Measurements from ENCODE around the gene TRERF1. TPM values are rescaled to one million over a fixed set of nuclear protein-coding genes. Genes with fewer than 3 reads are reported as not detected.
A peak's percentile ranks its signal among the peaks of the same experiment; 100 is the strongest.

The TRERF1 gene
- total RNA-seq, 4 donors from 2014 or later: 1.6 to 4.1 (median 2.6) TPM

- intact Hi-C loops (cut with DNase I): no loop called here
Observed at GRCh38 chr6:42368181-42368580, 83.5 kb downstream of the TRERF1 start.

DNA sequence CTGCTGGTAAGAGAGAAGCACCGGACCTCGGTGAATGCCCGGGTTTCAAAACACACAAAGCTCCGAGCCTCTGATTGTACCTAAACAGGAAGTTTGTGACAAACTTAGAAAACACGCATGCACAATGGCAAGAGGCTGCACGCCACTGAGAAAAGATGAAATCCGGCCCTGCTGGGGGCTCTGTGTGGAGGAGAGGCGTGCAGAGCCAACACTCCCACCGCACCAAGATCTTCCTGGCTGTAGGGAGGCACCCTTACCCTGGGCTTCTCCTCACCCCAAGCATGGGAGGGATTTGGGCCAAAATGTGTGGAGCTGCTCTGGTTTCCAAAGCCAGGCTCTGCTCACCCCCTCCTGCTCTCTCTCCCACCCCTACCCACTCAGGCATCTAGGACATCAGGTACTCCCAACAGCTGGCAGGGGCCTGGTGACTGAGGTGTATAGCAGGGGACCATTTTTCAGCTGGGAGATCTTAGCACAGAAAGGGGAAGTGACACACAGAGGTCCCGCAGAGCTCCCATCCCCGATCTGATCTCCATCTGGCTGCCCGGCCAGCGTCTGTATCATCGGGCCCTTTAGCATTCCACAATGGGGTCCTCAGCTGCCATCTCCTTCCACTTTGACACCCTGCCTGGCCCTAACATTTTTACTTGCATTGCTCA is 84.2 kb downstream of the TRERF1 start:
- no peaks in the 10 kb centered on the region for H3K36me3 ChIP-seq
- peaks cover 40 to 59% of the 10 kb centered on the region in 2 donors for H3K4me1 ChIP-seq
- H3K4me3 ChIP-seq (replicated peaks in 1 of 3): no peak overlapping the region
- WGBS, 2 donors: 81 to 82% methylated on average over 12 of the region's 14 CpGs
- no peak overlapping the region for H3K27ac ChIP-seq
- H3K9me3 ChIP-seq: no peaks in the 10 kb centered on the region
- intact Hi-C loops (cut with DNase I): no loop called here
- DNase-seq: no peak
- no peak for TF ChIP-seq POLR2A (IDR thresholded peaks at IDR 0.05)
- TF ChIP-seq, protein P1, sequence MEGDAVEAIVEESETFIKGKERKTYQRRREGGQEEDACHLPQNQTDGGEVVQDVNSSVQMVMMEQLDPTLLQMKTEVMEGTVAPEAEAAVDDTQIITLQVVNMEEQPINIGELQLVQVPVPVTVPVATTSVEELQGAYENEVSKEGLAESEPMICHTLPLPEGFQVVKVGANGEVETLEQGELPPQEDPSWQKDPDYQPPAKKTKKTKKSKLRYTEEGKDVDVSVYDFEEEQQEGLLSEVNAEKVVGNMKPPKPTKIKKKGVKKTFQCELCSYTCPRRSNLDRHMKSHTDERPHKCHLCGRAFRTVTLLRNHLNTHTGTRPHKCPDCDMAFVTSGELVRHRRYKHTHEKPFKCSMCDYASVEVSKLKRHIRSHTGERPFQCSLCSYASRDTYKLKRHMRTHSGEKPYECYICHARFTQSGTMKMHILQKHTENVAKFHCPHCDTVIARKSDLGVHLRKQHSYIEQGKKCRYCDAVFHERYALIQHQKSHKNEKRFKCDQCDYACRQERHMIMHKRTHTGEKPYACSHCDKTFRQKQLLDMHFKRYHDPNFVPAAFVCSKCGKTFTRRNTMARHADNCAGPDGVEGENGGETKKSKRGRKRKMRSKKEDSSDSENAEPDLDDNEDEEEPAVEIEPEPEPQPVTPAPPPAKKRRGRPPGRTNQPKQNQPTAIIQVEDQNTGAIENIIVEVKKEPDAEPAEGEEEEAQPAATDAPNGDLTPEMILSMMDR (IDR thresholded peaks at IDR 0.05): no peak
- no peaks in the 10 kb centered on the region for H3K27me3 ChIP-seq

More at GRCh38 chr6:42368181-42368580, 83.5 kb downstream of the TRERF1 start:
- Histone ChIP-seq H3K4me3 (replicated peaks in 1 of 3) (no peak overlapping the region), H3K27me3 (no peaks in the 10 kb centered on the region), H3K36me3 (no peaks in the 10 kb centered on the region), H3K27ac (no peak overlapping the region), H3K9me3 (no peaks in the 10 kb centered on the region), H3K4me1 (peaks cover 37 to 56% of the 10 kb centered on the region in 2 donors)
- TF ChIP-seq, protein P1 (IDR thresholded peaks at IDR 0.05): no peak
- no peak for TF ChIP-seq POLR2A (IDR thresholded peaks at IDR 0.05)
- 80 to 93% methylated on average over 7 of the region's 7 CpGs for WGBS, 2 donors
- no peak for DNase-seq

- H3K27me3 ChIP-seq: no peaks in the 10 kb centered on the region
- no peak overlapping the region for H3K4me3 ChIP-seq (replicated peaks in 1 of 3)
- TF ChIP-seq, protein P1 (IDR thresholded peaks at IDR 0.05): no peak
- no peak for TF ChIP-seq POLR2A (IDR thresholded peaks at IDR 0.05)
- H3K27ac ChIP-seq: no peak overlapping the region
- no peaks in the 10 kb centered on the region for H3K36me3 ChIP-seq
- peaks cover 40 to 59% of the 10 kb centered on the region in 2 donors for H3K4me1 ChIP-seq
- WGBS, 2 donors: 88 to 94% methylated on average over 3 of the region's 3 CpGs
- intact Hi-C loops (cut with DNase I): no loop called here
- no peak for DNase-seq
- H3K9me3 ChIP-seq: no peaks in the 10 kb centered on the region
Observed at GRCh38 chr6:42366999-42367352, 84.8 kb downstream of the TRERF1 start.

DNA sequence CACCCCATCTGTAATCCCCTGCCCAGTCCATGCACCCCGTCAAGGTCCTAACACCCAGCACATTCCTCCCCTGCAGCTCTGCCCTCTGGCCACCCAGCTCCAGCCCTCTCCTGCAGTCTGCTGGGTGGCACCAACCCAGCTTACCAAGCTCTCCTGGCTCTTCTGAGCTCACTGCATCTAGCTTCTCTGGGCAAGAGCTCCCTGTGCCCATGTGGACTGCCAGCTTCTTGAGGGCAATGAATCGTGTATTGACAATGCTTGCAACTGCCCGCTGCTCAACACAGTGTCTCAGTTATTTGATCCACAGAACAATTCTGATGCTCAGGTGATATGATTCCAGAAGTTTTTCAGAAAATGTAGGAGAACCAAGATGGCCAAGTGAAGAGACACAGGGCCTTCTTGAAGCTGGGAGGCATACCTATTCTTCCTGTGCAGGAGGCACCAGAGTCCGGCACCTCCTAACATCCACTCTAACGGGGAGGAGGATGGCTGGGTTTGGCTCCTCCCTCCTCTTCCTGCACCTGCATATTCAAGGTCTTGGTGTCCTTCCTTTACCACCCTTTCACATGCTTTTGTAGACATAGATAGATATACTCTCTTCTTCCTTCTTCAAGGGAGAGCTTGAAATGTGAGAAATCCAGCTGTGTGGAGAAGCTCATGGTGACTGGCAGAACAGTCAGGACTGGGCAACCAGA is 85.6 kb downstream of the TRERF1 start:
- no peak overlapping the region for H3K4me3 ChIP-seq (replicated peaks in 1 of 3)
- H3K27ac ChIP-seq: no peak overlapping the region
- WGBS, 2 donors: 70% methylated on average over 5 of the region's 5 CpGs
- H3K9me3 ChIP-seq: no peaks in the 10 kb centered on the region
- TF ChIP-seq POLR2A (IDR thresholded peaks at IDR 0.05): no peak
- TF ChIP-seq, protein P1 (IDR thresholded peaks at IDR 0.05): no peak
- no peaks in the 10 kb centered on the region for H3K36me3 ChIP-seq
- H3K27me3 ChIP-seq: no peaks in the 10 kb centered on the region
- H3K4me1 ChIP-seq: peaks cover 40 to 59% of the 10 kb centered on the region in 2 donors
- intact Hi-C loops (cut with DNase I): no loop called here
- peak; percentile 56 to 58 for DNase-seq

GRCh38 chr6:42365021-42365420 is 86.7 kb downstream of the TRERF1 start:
- DNase-seq: peak; percentile 20 to 22
- H3K4me1 ChIP-seq: peaks cover 40 to 59% of the 10 kb centered on the region in 2 donors
- TF ChIP-seq, protein P1 (IDR thresholded peaks at IDR 0.05): no peak
- TF ChIP-seq POLR2A (IDR thresholded peaks at IDR 0.05): no peak
- 61 to 80% methylated on average over 4 to 8 of the region's 8 CpGs for WGBS, 2 donors
- no peaks in the 10 kb centered on the region for H3K27me3 ChIP-seq
- no peak overlapping the region for H3K4me3 ChIP-seq (replicated peaks in 1 of 3)
- peak overlapping the region in 2 of 3 donors; percentile 20 to 58 for H3K27ac ChIP-seq
- H3K9me3 ChIP-seq: no peaks in the 10 kb centered on the region
- intact Hi-C loops (cut with DNase I): no loop called here
- H3K36me3 ChIP-seq: no peaks in the 10 kb centered on the region

Measured in thyroid gland (tissue), 4 donors.